Spleen (tissue), 7 donors: ENCODE results near the gene AHNAK.

Experiments
- CTCF ChIP-seq, 11 experiments: fragments of 200-600 bp in 7 of 11; fragments of 450-650 bp in 4 of 11; sonication (generic) in 4 of 11; IDR thresholded peaks in 8 of 11; conservative IDR thresholded peaks in 3 of 11; 1 replicate in 7 of 11; 2 replicates in 4 of 11; pipeline versions ENCODE4 v1.4.0 to v1.8.0; 2016 to 2021; ENCODE audit warnings: antibody characterized with exemption in 11 of 11, inconsistent platforms in 4 of 11, mild to moderate bottlenecking in 1 of 11
- POLR2A ChIP-seq, 3 donors: fragments of 450-650 bp; IDR thresholded peaks; one replicate each; pipeline ENCODE4 v1.5.1; 2017; ENCODE audit warnings: antibody characterized with exemption in 3 of 3, mild to moderate bottlenecking in 1 of 3
- donor health status: DM: no; HTN: no; CAD: no; lungs with moderate emphysema.
- donor health status: DM: no; HTN: no; CAD: no.
- donor health status: DM: no; HTN: no; CAD: no.

GRCh38 chr11:62591448-62592145 is 45.0 kb upstream of the AHNAK start, which contains the start of gene TUT1:
- TF ChIP-seq CTCF (IDR thresholded peaks at IDR 0.05 in 8 of 11, conservative IDR thresholded peaks at IDR 0.05 in 3 of 11) (peak in 5 of 11 experiments; percentile 19 to 48 (median 30)), POLR2A (IDR thresholded peaks at IDR 0.05) (peak; percentile 62 to 87 (median 62))
